ENCODE data around the gene PTGDR2. TPM values are rescaled to one million over a fixed set of nuclear protein-coding genes. Genes with fewer than 3 reads are reported as not detected.

Gene PTGDR2
- polyA plus RNA-seq, 1 donor = 0.65 TPM

DNA sequence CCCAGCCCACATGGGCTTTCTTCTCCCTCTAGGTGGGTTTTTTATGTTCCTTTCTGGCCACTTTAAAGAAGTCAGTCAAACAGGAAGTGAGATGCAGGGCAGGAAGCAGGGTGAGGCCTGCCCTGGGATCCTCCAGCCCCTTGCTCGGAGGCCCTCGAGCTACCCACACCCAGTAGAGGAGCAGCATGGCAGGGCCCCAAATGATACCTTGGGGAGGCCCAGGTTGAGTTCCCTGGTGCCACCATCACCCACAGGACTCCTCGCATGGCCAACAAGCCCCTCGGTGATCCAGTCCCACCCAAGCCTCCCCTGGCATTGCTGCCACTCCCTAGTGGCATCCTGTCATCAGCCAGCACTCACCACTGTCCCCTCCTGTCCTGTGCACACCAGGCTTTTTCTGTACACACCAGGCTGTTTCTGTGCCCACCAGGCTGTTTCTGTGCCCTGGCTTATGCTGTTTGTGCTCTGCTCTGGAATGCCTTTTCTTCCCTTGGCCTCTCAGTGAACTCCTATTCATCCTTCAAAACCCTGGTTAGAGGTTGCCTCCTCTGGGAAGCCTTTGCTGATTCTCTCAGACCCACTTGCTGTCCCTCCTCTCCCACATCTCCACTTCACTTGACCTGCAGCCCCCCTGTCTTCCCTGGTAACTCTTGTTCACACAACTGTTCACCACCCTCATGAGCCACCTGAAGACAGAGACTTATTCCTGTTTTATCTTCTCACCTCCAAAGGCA is 3.1 kb upstream of the PTGDR2 start:
- no peak for DNase-seq

DNA sequence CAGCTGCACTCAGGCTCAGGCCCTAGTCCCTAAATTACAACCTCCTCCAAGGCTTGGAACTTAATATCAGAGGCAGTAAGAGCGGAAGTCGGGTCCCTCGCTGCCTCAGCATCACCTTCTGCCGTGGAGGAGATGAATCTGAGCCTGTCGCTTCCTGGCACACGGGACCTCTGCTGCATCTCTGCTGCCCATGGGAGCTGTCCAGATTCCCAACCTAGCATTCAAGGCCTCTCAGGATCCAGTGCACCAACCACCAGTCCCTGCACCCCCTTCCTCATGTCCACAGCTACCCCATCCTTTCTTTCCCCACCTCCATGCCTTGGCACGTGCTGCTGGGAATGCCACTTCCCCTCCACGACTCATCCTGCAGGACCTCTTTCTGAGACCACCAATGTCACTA is 2.5 kb upstream of the PTGDR2 start:
- no peak for DNase-seq

DNA sequence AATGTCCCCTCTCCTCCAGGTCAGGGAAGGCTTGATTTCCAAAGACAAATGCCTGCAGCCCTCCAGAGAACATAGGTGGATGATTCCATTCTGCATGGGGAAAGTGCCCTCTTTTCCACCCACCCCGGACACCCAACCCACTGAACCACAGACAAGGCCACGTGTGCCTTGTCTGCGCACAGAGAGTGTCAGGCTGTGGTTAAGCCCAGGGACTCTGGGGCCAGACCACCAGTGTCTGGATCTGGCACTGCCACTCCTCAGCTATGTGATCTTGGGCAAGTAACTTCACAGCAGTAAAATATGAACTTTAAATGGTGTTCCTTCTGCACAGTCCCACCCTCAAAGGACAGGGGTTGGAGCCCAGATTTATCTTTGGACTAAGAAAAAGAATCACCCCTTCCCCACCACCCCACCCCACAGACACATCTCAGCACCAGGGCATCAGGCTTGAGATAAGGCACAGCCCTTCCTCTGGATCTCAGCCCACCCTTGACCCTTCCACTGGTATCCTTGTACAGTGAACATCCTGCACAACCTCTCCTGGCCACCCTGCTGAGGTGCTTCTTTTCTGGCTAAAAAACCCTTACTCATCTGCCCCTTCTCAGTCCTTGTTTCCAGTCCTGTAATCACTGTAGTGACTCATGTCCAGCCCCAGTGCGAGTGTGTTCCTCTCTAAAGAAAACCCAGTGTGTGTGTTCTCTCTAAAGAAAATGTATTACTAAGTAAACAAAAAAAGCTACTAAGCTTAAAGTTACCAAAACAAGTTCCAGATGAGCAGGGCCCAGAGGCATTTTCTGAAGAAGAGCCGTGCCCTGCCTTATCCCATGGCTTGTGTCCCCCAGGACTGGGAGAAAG is 1.9 kb upstream of the PTGDR2 start:
- no peak for DNase-seq

DNA sequence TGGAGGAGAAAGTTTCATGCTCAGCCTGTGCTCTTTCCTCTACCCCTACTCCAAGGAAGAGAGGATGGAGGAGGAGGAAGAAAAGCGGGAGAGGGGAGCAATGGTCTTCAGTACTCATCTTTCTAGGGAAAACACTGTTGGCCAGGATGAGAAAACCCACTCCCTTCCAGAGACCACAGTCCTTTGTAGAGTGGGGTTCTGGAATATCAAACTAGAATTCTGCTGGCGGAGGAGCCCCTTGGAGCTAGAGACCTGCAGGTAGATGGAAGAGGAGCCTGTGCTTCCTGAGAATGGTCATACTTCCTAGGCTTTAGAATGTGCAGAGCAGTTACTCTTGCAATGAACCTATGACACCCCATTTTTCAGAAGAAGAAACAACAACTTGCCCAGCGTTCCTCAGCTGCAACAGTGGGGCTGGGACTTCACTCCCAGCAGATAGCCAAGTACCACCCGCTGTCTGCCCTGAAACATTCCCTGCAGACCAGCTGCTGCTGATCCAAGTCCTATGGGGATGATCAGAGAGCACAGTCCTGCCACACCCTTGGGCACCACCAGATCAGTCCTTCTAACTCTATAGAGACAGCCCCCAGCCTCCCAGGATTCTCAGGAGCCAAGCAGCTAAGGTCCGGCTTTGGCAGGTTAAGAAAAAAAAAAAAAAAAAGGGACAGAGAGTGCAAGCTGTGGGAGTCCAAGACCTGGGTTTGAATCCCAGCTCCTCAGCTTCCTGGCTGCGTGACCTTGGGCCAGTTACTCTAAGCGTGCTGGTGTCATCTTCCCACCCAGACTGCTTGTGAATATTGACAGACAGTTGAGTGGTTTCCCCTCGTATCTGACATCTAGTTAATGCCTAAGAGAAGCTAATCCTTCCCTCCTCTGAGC is 664 bp downstream of the PTGDR2 start:
- DNase-seq = no peak

DNA sequence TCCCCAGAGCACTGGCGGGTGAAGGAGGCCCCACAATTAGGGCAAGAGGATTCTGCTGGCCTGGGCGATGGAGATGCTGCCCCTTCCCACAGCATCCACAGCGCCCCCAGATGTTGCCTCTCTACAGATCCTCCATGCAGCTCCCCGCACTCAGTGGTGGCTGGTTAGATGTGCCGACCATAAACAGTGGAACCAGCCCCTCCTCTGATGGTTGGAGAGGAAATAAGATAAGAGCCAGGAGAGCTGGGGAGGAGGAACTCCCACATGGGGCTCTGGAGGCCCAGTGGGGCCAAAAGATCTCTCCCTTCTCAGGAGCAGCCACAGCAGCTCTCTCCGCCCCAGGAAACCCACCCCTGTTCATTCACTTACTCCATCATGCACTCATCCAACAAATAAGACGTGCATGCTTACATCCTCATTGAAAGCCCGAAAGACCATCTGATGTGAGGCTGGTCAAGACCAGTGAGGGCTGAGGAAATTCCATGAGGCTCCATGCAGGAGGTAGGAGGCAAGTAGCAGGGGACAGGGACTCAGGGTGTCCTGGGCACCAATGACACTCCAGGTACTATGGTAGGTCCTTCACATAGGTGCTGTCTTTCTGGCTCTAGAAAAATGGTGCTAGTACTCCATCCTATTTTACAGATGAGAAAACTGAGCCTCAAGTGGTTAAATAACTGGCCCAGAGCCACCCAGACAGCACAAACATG is 1.5 kb downstream of the PTGDR2 start:
- DNase-seq = no peak

DNA sequence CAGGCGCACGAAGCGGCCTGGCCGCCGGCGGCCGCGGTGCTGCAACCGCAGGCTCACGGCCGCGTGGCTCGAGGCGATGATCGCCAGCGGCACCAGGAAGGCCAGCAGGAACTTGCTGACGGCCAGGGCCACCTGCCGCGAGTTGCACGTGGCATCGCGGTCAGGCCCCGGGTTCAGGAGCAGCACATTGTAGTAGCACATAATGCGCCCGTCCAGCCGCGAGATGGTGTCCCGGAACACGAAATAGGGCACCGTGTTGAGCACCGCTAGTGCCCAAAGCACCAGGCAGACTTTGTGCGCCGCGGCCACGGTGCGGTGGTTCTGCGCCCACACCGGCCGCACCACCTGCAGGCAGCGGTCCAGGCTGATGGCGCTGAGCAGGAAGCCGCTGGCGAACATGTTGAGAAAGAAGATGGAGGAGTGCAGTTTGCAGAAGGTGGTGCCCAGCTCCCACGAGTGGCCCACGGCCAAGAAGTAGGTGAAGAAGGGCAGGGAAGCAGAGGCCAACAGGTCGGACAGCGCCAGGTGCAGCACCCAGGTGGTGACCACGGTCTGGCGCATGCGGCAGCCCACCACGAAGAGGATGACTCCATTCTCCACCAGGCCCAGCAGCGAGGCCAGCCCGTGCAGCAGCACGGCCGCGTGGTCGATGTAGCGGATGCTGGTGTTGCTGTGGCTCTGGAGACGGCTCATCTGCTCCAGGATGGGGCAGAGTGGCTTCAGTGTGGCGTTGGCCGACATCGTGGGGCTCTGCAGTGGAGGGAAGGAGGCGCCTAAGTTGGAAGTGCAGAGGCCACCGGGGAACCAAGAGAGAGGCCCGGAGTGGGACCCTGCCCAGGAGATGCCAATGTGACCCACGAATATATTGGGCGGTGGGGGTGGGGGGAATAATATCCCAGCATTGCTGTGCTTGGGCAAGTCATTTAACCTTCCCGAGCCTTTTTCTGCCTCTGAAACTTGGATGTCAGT is 2.5 kb downstream of the PTGDR2 start:
- no peak for DNase-seq

DNA sequence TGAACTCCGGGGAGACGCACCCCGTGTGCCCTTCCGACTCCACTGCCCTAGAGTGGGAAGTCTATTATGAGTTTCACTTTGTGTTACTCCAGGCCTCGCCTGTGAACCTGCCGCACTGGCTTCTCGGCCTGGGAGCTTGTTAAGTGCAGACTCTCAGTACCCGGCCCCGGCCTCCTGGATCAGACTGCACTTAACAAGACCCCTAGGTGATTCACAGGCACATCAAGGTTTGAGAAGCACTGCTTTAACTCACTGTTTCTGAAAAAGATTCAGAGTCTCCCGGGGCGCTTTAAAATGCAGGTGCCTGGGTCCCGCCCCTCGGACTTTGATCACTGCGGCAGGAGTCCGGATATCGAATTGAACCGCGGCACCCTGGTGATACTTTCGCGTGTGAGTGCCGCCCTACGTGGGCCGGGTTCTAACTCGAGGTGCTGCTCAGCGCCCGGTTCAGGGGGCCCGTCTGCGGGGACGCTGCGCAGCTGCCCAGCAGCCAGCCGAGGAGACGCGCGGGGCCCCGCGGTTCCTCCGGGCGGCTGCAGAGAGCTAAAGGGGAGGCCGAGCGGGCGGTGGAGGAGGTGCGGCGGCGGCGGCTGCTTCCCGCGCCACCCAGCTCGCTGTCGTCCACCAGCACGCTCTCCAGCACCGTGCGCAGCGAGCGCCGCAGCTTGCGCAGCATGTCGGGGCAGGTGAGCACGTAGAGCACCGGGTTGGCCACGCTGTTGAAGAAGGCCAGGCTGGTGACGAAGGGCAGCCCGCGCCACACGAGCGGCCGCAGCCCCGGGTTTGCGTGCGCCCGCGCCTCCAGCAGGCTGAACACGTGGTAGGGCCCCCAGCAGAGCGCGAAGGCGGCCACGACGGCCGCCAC is 3.4 kb downstream of the PTGDR2 start:
- DNase-seq = no peak

DNA sequence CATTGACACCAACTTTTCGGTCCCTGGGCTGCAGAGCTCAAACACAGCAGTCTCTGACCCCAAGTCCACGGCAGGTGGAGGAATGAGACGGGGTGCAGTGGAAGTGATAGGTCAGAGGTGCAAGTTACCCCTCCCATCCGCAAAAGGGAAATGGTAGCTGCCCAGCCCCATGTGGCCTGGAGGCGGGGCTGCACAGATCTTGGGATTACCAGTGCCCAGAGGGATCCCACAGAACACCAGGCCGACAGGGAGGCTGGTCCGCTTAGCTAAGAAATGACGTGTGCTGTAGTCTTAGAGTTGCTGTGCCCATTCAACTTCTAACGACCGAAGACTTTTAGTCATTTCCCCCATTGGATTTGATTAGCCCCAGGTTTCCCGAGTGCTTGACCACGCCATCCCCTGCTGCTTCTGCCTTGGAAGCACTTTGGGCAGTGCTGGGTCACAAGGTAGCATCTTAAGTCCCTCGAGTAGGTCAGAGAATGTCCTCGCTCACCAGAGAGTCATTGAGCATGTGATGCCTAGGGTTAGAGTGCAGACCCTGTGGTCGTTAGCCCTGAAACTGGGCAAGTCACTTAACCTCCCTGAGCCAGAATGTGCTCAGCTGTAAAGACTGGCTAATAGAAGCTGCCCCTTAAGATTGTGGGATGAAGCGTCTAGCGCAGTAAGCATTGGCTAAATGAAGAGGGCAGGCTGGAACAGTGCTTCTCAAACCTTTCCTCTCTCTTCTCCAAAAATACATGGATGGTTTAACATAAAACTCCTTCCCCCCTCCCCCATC is 4.2 kb downstream of the PTGDR2 start:
- DNase-seq = no peak

DNA sequence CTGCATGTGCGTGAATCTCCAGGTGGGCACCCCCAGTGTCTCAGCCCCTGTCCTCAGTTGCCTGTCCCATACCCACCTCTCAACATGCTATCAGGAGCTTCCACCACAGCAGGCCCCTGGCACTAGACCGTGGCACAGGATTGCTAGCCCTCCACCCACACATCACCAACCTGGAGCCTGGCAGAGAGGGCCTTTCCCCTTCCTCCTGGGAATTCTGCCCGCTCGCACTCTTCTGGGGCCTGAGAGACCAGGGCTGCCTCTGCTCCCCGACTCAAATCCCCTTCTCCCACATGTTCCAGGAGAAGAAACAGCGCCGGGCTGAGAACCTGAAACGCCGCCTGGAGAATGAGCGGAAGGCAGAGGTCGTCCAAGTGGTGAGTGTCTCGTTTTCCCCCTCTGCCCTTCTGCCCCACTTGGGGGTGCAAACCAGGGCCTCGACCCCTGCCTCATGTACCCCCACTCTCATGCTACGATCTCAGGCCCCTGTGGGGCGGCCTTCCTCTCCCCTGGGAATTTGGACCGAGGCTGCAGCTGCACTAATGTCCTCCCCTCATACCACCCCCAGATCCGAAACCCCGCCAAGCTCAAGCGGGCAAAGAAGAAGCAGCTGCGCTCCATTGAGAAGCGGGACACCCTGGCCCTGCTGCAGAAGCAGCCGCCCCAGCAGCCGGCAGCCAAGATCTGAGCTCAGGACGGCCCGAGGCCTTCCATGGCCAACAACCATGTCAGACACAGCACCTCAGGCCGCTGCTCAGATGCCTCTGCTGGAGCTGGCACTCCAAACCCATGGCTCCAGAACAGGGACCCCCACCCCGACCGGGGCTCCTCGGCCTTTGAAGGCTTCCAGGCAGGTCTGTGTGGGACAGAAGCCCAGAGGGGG is 5.9 kb downstream of the PTGDR2 start:
- DNase-seq = no peak

DNA sequence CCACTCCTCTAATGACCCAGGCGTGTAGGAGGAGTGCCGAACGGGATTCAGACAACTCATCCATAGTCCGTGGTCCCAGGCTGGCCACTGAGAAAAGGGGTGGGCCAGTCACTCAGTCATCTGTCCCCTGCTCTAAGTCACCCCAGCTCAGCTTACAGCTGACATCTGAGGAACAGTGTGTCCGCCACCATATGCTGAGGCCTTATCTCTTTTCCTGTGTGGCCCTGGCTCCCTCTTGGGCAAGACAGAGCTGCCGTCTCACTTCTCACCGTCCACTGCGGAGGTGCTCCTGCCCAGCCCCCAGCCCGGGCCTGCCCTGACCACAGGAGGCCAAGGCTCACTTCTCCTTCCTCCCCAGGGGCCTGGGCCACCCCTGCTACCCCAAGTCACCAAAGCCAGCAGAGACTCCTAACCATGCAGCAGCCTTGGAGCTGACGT is 7.0 kb downstream of the PTGDR2 start:
- no peak for DNase-seq

DNA sequence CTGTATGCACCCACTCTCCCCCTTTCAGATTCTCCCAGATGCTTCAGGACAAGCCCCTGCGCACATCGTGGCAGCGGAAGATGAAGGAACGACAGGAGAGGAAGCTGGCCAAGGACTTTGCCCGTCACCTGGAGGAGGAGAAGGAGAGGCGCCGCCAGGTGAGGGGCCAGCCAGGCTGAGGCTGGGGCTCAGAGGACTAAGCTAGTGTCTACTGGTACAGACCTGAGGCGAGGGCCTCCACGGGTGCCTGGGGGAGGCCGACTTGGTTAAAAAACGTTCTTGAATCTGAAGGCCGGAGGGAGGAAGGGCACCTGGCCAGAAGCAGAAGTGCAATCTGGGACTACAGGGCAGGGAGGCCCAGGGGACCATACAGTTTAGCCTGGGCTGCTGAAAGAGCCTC is 7.9 kb downstream of the PTGDR2 start:
- DNase-seq = no peak

DNA sequence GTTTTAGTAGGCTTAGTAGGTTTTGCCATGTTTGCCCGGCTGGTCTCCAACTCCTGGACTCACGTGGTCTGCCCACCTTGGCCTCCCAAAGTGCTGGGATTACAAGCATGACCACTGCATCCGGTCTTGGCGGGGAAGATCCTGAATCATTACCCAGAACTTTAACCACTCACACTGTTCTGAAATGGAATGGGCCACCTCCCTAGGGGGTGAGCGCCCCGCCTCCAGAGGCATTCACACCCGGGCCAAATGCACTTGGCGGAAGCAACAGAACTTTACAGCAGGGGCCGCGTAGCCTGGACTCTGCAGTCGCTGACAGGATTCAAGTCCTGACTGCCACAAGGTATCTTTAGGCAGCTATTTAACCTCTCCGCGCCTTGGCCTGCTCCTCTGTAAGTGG is 8.5 kb downstream of the PTGDR2 start:
- DNase-seq = no peak

DNA sequence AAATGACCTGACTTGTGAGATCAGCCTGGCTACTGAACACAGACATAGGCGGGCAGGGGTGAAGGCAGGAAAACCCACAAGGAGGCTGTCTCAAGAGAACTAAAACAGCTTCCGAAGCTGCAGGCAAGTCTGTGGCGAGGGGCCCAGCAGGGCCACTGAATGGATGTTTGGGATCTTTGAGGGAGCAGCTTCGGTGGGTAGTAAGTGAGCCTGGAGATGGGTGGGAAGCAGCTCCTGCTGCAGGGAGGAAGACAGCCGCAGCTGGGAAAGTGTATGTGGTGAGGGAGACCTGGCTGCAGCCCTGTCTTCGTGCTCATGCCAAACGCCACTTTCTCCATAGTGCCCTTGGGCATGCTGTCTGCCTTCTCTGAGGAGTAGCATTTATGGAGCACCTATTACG is 10.4 kb downstream of the PTGDR2 start:
- no peak for DNase-seq

DNA sequence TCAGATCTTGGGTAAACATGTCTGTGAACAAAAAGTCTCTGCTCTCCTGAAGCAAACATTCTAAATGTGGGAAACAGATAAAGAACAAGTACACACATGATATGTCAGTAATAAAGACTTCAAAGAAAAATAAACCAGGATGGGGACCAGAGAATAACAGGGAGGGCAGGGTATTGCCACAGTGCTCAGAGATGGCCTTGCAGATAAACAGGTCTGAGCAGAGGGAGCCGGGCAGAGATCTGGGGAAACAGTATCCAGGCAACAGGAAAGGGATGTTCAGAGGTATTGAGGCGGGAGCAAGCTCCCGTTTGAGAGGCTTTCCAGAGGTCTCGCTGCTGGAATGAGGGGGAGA is 10.9 kb downstream of the PTGDR2 start:
- DNase-seq = no peak

DNA sequence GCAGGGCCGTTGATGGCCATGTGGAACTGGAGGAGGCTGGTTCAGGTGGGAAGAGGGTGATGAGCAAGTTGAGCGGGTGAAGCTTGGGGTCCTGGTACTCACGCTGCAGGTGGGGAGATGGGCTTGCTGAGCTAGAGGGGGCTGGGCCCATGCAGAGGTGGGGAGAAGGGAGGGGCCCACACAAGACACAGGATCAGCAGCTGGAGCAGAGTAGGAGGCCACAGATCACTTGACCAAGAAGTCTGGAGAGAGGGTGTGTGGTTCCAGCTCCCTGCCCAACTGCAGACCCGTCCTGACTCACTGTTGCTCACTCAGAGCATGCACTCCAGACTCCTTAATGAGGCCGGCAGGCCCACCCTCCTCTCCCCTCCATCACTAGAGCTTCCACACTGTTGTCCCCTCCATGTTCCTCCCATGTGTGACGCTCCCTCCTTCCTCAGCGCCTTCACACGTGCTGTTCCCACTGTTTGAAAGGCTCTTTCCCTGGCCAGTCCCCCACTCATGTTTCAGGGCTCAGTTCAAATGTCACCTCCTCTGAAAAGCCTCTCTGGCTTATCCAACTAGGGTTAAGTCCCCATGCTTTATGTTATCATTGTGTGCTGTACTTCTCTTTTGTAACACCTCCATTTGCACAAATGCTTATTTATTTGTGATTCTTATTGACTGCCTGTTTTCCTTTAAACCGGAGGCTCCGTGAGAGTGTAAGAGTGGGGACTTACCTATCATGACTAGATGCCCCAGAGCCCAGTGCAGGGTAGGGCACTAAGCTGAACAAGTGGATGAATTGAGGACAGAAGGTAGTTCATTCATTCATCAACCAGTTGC is 11.5 kb downstream of the PTGDR2 start:
- DNase-seq = no peak

DNA sequence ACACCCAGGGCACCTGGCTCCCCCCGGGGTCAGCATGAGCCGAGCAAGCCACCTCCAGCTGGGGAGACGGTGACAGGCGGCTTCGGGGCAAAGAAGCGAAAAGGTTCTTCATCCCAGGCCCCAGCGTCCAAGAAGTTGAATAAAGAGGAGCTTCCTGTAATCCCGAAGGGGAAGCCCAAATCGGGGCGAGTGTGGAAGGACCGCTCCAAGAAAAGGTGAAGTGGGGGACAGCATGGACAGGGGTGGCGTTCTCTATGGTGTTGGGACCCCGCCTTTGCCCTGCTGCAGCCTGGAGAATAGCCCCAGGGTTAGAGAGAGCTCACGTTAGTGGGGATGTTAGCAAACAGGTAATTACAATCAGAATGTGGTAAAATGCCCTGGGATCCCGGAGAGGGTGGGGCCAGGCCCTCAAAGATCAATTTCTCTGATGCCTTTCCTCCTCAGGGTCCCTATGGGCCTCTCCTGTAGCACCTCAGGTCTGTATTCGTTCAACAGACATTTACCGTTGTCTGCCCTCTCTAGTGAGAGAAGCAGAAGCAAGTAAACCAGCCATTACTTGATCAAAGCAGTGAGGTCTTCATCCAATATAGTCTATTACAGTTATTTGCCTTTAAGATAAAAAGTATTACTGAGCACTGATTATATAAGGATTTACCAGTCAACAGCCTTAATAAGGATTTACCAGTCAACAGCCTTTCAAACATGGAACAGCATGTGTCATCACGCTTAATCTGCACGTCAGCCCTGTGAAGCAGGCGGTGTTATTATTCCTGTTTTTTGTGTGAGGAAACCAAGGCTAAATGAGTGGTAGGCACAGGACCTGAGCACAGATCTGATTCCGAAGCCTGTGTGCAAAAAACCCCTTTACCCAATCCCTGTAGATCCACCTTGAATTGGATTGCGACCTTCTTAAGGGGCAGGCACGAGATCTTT is 12.8 kb downstream of the PTGDR2 start:
- DNase-seq = no peak
